GM19395 (cell line): ENCODE data around the gene FLNC.

Experiments
- ATAC-seq: cut with Tn5 transposase; IDR thresholded peaks from one replicate; pipeline ENCODE4 v1.9.1; 2021; ENCODE audit warnings: mild to moderate bottlenecking, moderate library complexity; ENCODE audit not compliant: unreplicated experiment

FLNC gene

GRCh38 chr7:128830231-128831177 lies at the start of gene FLNC:
TSS of gene FLNC (plus strand) at chr7:128830406. CDS start at chr7:128830638, 232 bp downstream.
- no peak for ATAC-seq

GRCh38 chr7:128781126-128781525 lies 49.1 kb upstream of the FLNC start:
- ATAC-seq, result no peak

GRCh38 chr7:128781851-128782250 lies 48.4 kb upstream of the FLNC start:
- no peak for ATAC-seq

- no peak for ATAC-seq
Measured at GRCh38 chr7:128783143-128783861, 46.9 kb upstream of the FLNC start.

- ATAC-seq, result no peak
Measured at GRCh38 chr7:128785738-128786137, 44.5 kb upstream of the FLNC start.

GRCh38 chr7:128788446-128789412 lies 41.5 kb upstream of the FLNC start:
- ATAC-seq, result no peak

GRCh38 chr7:128790315-128791041 lies 39.7 kb upstream of the FLNC start:
- ATAC-seq, result peak; percentile 30

GRCh38 chr7:128791121-128791971 lies 38.9 kb upstream of the FLNC start, which contains the start of gene CCDC136:
TSS of gene CCDC136 (plus strand) at chr7:128791968. CDS start at chr7:128792412, 444 bp downstream.
- peak; percentile 80 for ATAC-seq

GRCh38 chr7:128791972-128792327 lies 38.3 kb upstream of the FLNC start:
- no peak for ATAC-seq

GRCh38 chr7:128792471-128793180 lies 37.6 kb upstream of the FLNC start:
- no peak for ATAC-seq

GRCh38 chr7:128793181-128793547 lies 37.0 kb upstream of the FLNC start:
- ATAC-seq, result no peak

GRCh38 chr7:128794020-128794419 lies 36.2 kb upstream of the FLNC start:
- no peak for ATAC-seq

GRCh38 chr7:128794436-128794835 lies 35.8 kb upstream of the FLNC start:
- no peak for ATAC-seq

GRCh38 chr7:128795129-128795528 lies 35.1 kb upstream of the FLNC start:
- ATAC-seq, result no peak

GRCh38 chr7:128796327-128796726 lies 33.9 kb upstream of the FLNC start:
- no peak for ATAC-seq

GRCh38 chr7:128799451-128799850 lies 30.8 kb upstream of the FLNC start:
- ATAC-seq, result no peak

GRCh38 chr7:128800567-128800966 lies 29.6 kb upstream of the FLNC start:
- ATAC-seq, result no peak

GRCh38 chr7:128801003-128801402 lies 29.2 kb upstream of the FLNC start:
- no peak for ATAC-seq
